ENCODE results near the gene SCAMP4. TPM values are rescaled to one million over a fixed set of nuclear protein-coding genes. Genes with fewer than 3 reads are reported as not detected.
"Not testable (repeated sequence)": the region's sequence is repeated elsewhere in the genome, so short reads cannot be mapped to it uniquely, and the experiment has no call there.

The SCAMP4 gene
- total RNA-seq, 1 donor from 2014 or later = 71.8 TPM

DNA sequence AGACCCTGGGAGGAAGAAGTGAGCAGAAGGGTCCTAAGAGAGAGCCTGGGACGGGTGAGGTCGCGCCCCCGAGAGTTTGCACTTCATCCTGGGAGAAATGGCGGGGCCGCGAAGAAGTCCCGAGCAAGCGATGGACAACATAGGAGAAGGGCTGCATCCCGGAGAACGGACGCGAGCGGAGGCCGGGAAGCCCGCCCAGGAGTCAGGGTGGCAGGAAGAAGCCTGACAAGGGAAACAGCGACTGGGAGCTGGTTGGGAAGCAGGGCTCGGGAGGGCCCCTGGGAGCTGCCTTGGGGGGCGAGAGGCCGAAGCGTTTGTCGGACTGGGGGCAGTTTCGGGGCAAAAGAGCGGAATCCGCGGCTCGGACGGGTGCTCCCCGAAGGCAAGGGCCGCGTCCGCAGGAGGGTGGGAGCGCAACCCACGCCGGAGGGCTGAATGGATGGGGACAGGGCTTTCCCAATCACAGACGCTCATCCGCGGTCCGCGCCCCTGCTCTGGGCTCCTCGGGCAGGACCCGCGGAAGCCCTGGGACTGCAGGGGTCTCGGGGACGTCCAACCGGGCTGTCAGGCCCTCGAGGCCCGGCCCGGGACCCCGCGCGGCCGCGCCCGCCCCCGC lies 20.4 kb upstream of the SCAMP4 start:
- peaks cover 25% of the 10 kb centered on the region for H3K4me1 Mint-ChIP-seq (ENCODE audit: unreplicated experiment)
- H3K9me3 Mint-ChIP-seq (ENCODE audit: unreplicated experiment) = no peaks in the 10 kb centered on the region
- peaks cover 32% of the 10 kb centered on the region for H3K27me3 Mint-ChIP-seq (ENCODE audit: unreplicated experiment)
- H3K4me3 Mint-ChIP-seq (ENCODE audit: unreplicated experiment) = peak overlapping the region; percentile 100
- H3K27ac Mint-ChIP-seq (ENCODE audit: unreplicated experiment) = peak overlapping the region; percentile 100
- peaks cover 19% of the 10 kb centered on the region for H3K36me3 Mint-ChIP-seq (ENCODE audit: low read depth, unreplicated experiment)
- TF ChIP-seq, protein P1, sequence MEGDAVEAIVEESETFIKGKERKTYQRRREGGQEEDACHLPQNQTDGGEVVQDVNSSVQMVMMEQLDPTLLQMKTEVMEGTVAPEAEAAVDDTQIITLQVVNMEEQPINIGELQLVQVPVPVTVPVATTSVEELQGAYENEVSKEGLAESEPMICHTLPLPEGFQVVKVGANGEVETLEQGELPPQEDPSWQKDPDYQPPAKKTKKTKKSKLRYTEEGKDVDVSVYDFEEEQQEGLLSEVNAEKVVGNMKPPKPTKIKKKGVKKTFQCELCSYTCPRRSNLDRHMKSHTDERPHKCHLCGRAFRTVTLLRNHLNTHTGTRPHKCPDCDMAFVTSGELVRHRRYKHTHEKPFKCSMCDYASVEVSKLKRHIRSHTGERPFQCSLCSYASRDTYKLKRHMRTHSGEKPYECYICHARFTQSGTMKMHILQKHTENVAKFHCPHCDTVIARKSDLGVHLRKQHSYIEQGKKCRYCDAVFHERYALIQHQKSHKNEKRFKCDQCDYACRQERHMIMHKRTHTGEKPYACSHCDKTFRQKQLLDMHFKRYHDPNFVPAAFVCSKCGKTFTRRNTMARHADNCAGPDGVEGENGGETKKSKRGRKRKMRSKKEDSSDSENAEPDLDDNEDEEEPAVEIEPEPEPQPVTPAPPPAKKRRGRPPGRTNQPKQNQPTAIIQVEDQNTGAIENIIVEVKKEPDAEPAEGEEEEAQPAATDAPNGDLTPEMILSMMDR (IDR thresholded peaks at IDR 0.05; ENCODE audit: unreplicated experiment) = no peak
- no peak for DNase-seq (ENCODE audit: low spot score)

DNA sequence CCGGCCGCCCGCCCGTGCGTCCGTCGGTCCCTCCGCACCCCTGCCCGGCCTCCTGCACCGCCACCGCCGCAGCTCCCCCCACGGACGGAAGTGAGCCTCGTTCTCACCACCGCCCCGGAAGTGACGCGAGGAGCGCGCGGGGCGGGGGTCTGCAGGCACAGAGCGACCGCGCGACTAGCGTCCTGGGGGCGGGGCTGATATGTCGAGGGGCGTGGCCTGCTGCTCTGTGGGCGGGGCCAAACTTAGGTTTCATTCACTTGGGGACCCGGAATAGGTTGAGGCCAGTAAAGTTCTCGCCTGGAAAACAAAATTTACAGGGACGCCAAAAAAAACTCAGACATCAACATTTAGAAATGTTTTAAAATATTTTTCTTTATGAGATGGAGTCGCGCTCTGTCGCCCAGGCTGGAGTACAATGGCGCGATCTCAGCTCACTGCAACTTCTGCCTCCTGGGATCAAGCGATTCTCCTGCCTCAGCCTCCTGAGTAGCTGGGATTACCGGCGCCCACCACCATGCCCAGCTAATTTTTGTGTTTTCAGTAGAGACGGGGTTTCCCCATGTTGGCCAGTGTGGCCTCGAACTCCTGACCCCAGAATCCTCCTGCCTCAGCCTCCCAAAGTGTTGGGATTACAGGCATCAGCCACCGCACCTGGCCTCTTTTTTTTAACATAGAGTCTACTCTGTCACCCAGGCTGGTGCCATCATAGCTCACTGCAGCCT lies 19.6 kb upstream of the SCAMP4 start, which contains the start of gene ABHD17A:
TSS of gene ABHD17A (minus strand) at position 99 of the 722 bp plus-strand sequence. CDS start 3,930 bp downstream, outside the sequence.
- H3K4me3 Mint-ChIP-seq (ENCODE audit: unreplicated experiment) = peak within 1 kb of the TSS; percentile 100
- peak; percentile 94 for DNase-seq (ENCODE audit: low spot score)
- peaks cover 19% of the 10 kb centered on the region for H3K36me3 Mint-ChIP-seq (ENCODE audit: low read depth, unreplicated experiment)
- peaks cover 28% of the 10 kb centered on the region for H3K27me3 Mint-ChIP-seq (ENCODE audit: unreplicated experiment)
- H3K9me3 Mint-ChIP-seq (ENCODE audit: unreplicated experiment) = not testable (repeated sequence)
- H3K27ac Mint-ChIP-seq (ENCODE audit: unreplicated experiment) = peak within 1 kb of the TSS; percentile 100
- H3K4me1 Mint-ChIP-seq (ENCODE audit: unreplicated experiment) = peaks cover 25% of the 10 kb centered on the region

DNA sequence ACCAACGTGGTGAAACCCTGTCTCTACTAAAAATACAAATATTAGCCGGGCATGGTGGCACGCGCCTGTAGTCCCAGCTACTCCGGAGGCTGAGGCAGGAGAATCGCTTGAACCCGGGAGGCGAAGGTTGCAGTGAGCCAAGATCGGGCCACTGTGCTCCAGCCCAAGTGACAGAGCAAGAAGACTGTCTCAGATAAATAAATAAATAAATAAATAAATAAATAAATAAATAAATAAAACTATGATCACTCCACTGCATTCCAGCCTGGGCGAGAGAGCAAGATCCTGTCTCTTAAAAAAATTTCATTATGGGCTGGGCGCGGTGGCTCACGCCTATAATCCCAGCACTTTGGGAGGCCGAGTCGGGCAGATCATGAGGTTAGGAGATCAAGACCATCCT lies 18.8 kb upstream of the SCAMP4 start:
- H3K4me3 Mint-ChIP-seq (ENCODE audit: unreplicated experiment); H3K9me3 Mint-ChIP-seq (ENCODE audit: unreplicated experiment); H3K27ac Mint-ChIP-seq (ENCODE audit: unreplicated experiment); DNase-seq (ENCODE audit: low spot score): not testable (repeated sequence)
- Mint-ChIP-seq H3K36me3 (ENCODE audit: low read depth, unreplicated experiment) (peaks cover 19% of the 10 kb centered on the region), H3K4me1 (ENCODE audit: unreplicated experiment) (peaks cover 25% of the 10 kb centered on the region), H3K27me3 (ENCODE audit: unreplicated experiment) (peaks cover 28% of the 10 kb centered on the region)

DNA sequence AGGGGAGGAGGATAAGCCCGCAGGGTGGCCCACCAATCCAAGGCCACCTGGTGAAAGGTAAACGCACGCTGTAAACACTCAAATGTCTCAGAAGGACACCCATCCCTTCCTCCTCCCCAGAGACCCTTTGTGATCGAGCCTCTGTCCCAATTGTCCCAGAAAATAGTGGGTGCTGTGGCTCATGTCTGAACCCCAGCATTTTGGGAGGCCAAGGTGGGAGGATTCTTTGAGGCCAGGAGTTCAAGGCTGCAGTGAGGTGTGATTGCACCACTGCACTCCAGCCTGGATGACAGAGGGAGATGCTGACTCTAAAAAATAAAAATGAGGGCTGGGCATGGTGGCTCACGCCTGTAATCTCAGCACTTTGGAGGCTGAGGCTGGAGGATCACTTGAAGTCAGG lies 16.8 kb upstream of the SCAMP4 start:
- TF ChIP-seq, protein P1 (IDR thresholded peaks at IDR 0.05; ENCODE audit: unreplicated experiment) = no peak
- H3K9me3 Mint-ChIP-seq (ENCODE audit: unreplicated experiment) = no peaks in the 10 kb centered on the region
- peaks cover 12% of the 10 kb centered on the region for H3K36me3 Mint-ChIP-seq (ENCODE audit: low read depth, unreplicated experiment)
- H3K4me3 Mint-ChIP-seq (ENCODE audit: unreplicated experiment) = no peak overlapping the region
- no peak for DNase-seq (ENCODE audit: low spot score)
- H3K27me3 Mint-ChIP-seq (ENCODE audit: unreplicated experiment) = peaks cover 18% of the 10 kb centered on the region
- H3K27ac Mint-ChIP-seq (ENCODE audit: unreplicated experiment) = no peak overlapping the region
- peaks cover 13% of the 10 kb centered on the region for H3K4me1 Mint-ChIP-seq (ENCODE audit: unreplicated experiment)

DNA sequence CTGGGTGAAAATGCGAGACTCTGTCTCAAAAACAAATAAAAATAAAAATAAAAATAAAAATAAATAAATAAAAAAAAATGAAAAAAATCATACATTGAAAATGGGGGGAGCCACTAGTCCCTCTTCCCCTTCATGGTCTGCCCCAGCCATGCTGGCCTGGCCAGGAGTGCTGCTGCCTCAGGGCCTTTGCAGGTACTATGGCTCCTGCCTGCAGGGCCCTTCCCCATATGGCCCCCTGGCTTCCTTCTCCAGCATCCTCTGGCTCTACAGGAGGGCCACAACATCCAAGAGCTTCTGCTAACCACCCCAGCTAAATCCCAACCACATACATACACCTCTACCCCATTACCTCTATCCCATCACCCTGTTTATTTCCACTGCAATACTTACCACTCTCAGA lies 15.3 kb upstream of the SCAMP4 start:
- Mint-ChIP-seq H3K4me3 (ENCODE audit: unreplicated experiment) (peak overlapping the region; percentile 10), H3K27ac (ENCODE audit: unreplicated experiment) (no peak overlapping the region), H3K9me3 (ENCODE audit: unreplicated experiment) (no peaks in the 10 kb centered on the region), H3K4me1 (ENCODE audit: unreplicated experiment) (no peaks in the 10 kb centered on the region), H3K36me3 (ENCODE audit: low read depth, unreplicated experiment) (no peaks in the 10 kb centered on the region), H3K27me3 (ENCODE audit: unreplicated experiment) (peaks cover 5% of the 10 kb centered on the region)
- DNase-seq (ENCODE audit: low spot score) = no peak
- TF ChIP-seq, protein P1 (IDR thresholded peaks at IDR 0.05; ENCODE audit: unreplicated experiment) = no peak

DNA sequence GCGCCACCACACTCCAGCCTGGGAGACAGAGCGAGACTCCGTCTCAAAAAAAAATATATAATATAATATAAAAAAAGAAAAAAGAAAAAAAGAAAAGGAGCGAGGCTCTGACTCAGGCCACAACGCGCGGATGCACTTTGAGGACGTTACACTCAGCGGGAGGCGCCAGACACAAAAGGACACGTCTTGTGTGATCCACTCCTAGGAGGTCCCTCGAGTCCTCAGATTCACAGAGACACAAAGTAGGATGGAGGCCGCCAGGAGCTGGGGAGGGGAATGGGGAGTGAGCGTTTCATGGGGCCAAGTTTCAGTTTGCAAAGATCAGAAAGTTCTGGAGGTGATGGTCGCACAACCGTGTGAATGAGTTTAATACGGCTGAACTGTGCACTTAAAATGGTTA lies 11.4 kb upstream of the SCAMP4 start:
- Mint-ChIP-seq H3K27ac (ENCODE audit: unreplicated experiment) (no peak overlapping the region), H3K4me1 (ENCODE audit: unreplicated experiment) (peaks cover 8% of the 10 kb centered on the region), H3K36me3 (ENCODE audit: low read depth, unreplicated experiment) (no peaks in the 10 kb centered on the region), H3K9me3 (ENCODE audit: unreplicated experiment) (no peaks in the 10 kb centered on the region), H3K4me3 (ENCODE audit: unreplicated experiment) (no peak overlapping the region), H3K27me3 (ENCODE audit: unreplicated experiment) (peaks cover 4% of the 10 kb centered on the region)
- TF ChIP-seq, protein P1 (IDR thresholded peaks at IDR 0.05; ENCODE audit: unreplicated experiment) = no peak
- no peak for DNase-seq (ENCODE audit: low spot score)
